Measurements from ENCODE around the gene AQP6.

The AQP6 gene

GRCh38 chr12:49962861-49963765, 9.6 kb upstream of the AQP6 start:
- H3K4me3 ChIP-seq (replicated peaks; ENCODE audit: low read depth, low read length) = no peak overlapping the region
- DNase-seq (ENCODE audit: low read depth) = no peak
- TF ChIP-seq CTCF (IDR thresholded peaks at IDR 0.05; ENCODE audit: low read length, missing control alignments) = no peak

GRCh38 chr12:49963976-49964815, 8.6 kb upstream of the AQP6 start:
- TF ChIP-seq CTCF (IDR thresholded peaks at IDR 0.05; ENCODE audit: low read length, missing control alignments) = no peak
- no peak overlapping the region for H3K4me3 ChIP-seq (replicated peaks; ENCODE audit: low read depth, low read length)
- DNase-seq (ENCODE audit: low read depth) = no peak

- no peak for DNase-seq (ENCODE audit: low read depth)
- H3K4me3 ChIP-seq (replicated peaks; ENCODE audit: low read depth, low read length) = no peak overlapping the region
- no peak for TF ChIP-seq CTCF (IDR thresholded peaks at IDR 0.05; ENCODE audit: low read length, missing control alignments)
Measured at GRCh38 chr12:49964849-49965624, 7.7 kb upstream of the AQP6 start.

- no peak overlapping the region for H3K4me3 ChIP-seq (replicated peaks; ENCODE audit: low read depth, low read length)
- no peak for DNase-seq (ENCODE audit: low read depth)
- TF ChIP-seq CTCF (IDR thresholded peaks at IDR 0.05; ENCODE audit: low read length, missing control alignments) = no peak
Measured at GRCh38 chr12:49965836-49966235, 6.9 kb upstream of the AQP6 start.

GRCh38 chr12:49966511-49967041, 6.2 kb upstream of the AQP6 start:
- no peak for TF ChIP-seq CTCF (IDR thresholded peaks at IDR 0.05; ENCODE audit: low read length, missing control alignments)
- H3K4me3 ChIP-seq (replicated peaks; ENCODE audit: low read depth, low read length) = no peak overlapping the region
- no peak for DNase-seq (ENCODE audit: low read depth)

GRCh38 chr12:49967042-49967776, 5.5 kb upstream of the AQP6 start:
- DNase-seq (ENCODE audit: low read depth) = peak; percentile 90
- peak; percentile 75 for TF ChIP-seq CTCF (IDR thresholded peaks at IDR 0.05; ENCODE audit: low read length, missing control alignments)
- H3K4me3 ChIP-seq (replicated peaks; ENCODE audit: low read depth, low read length) = peak overlapping the region; percentile 48
